Suprapubic skin (tissue), 3 donors: ENCODE data around the gene FSTL3.

Experiments used
- CTCF ChIP-seq, 2 donors: fragments of 200-600 bp in 1 of 2; fragments of 450-650 bp in 1 of 2; sonication (generic) in 1 of 2; IDR thresholded peaks; one replicate each; pipeline ENCODE4 v1.5.1; 2016 to 2019; ENCODE audit warnings: antibody characterized with exemption in 2 of 2, mild to moderate bottlenecking in 1 of 2, moderate library complexity in 1 of 2
- EP300 ChIP-seq: sonication (generic); formaldehyde crosslinking; IDR thresholded peaks from one replicate; pipeline ENCODE4 v1.6.1; 2017; ENCODE audit warnings: antibody characterized with exemption

- TF ChIP-seq CTCF (IDR thresholded peaks at IDR 0.05) (no peak), EP300 (no peak)
Observed at GRCh38 chr19:711254-711653, 35.1 kb downstream of the FSTL3 start.
